Prostate gland (tissue), 2 donors: ENCODE data around the gene GABARAPL1. TPM values are rescaled to one million over a fixed set of nuclear protein-coding genes. Genes with fewer than 3 reads are reported as not detected.

Source experiments
- DNase-seq: peaks from one replicate; pipeline ENCODE4 v3.0.0-alpha.2; 2019; ENCODE audit warnings: low spot score
- H3K27ac ChIP-seq, 2 donors: fragments of 200-600 bp; sonication (generic); 2 replicates each; pipeline ENCODE4 v1.5.1; 2017 to 2019
- H3K27me3 ChIP-seq: fragments of 200-600 bp; sonication (generic); replicated peaks from 2 replicates; pipeline ENCODE4 v1.5.1; 2019; ENCODE audit not compliant: insufficient read depth
- H3K36me3 ChIP-seq, 2 donors: fragments of 200-600 bp; sonication (generic); 1 replicate in 1 of 2; 2 replicates in 1 of 2; pipeline versions ENCODE4 v1.5.1 to v1.8.1; 2017 to 2019
- H3K4me1 ChIP-seq: fragments of 200-600 bp; sonication (generic); replicated peaks from 2 replicates; pipeline ENCODE4 v1.5.1; 2019
- H3K4me3 ChIP-seq, 2 donors: fragments of 200-600 bp; sonication (generic); 2 replicates each; pipeline ENCODE4 v1.5.1; 2017 to 2019
- H3K9me3 ChIP-seq: fragments of 200-600 bp; sonication (generic); 2 replicates; pipeline ENCODE4 v1.5.1; 2017
- POLR2A ChIP-seq: fragments of 450-650 bp; IDR thresholded peaks from one replicate; pipeline ENCODE4 v1.6.1; 2016; ENCODE audit warnings: antibody characterized with exemption, mild to moderate bottlenecking
- POLR2AphosphoS5 ChIP-seq: sonication (generic); formaldehyde crosslinking; IDR thresholded peaks from one replicate; pipeline ENCODE4 v1.6.1; 2017; ENCODE audit warnings: antibody characterized with exemption
- WGBS: methylation state at CpG from one replicate; pipeline ENCODE4 v1.1.5; 2018; 5-methylcytosine and 5-hydroxymethylcytosine counted together
- intact Hi-C: fragments of 100-400 bp; cut with DNase I; formaldehyde crosslinking; loops from one replicate; pipeline ENCODE4 v1.14.2; 2022
- total RNA-seq, 2 donors: library from RNA; depleted of rRNA; stranded (reverse); fragments of >200 nt; gene quantifications; one replicate each; pipeline ENCODE4 v1.1.0, GENCODE V29; 2016
- TF ChIP-seq, protein P1 (sequence below), 4 experiments: fragments of 200-600 bp in 2 of 4; fragments of 450-650 bp in 2 of 4; sonication (generic) in 2 of 4; IDR thresholded peaks; 1 replicate in 3 of 4; 2 replicates in 1 of 4; pipeline ENCODE4 v1.5.1; 2016 to 2019; ENCODE audit warnings: antibody characterized with exemption in 4 of 4, mild to moderate bottlenecking in 2 of 4, moderate library complexity in 2 of 4

The GABARAPL1 gene
- total RNA-seq, 2 donors from 2014 or later: 78.2 to 95.9 TPM

DNA sequence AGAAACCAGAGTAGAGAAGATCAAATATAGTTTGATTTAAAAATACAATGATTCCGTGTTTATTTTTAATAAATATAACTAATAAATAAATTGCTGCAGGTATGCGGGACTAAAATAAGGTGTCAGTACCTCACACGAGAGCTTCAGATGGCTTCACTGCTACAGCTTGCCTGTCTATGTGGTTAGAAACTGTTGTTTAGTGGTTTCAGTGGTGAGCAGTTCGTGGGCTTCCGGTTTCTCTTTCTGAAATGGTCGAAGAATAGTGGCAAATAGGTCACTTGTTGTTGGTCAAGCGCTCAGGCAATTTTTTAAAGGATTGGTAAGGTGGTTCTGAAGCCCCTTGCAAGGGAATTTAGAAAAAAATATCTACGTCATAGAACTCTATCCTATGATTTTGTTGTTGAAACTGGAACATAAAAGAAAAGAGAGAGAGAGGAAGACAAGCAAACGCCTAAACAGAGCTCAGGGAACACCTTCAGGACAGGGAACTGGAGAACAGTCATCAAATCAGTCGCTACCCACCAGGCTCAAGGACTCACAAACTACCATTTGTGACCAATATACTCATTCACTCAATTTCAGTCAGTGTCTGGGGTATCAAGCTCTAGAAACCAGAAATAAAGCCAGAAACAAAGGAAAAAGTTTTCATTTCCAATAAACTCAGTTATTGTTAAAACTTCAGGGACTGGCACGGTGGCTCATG lies 31.3 kb downstream of the GABARAPL1 start:
- intact Hi-C loops: no loop called here
- no peak overlapping the region for H3K4me3 ChIP-seq
- H3K4me1 ChIP-seq: no peaks in the 10 kb centered on the region
- no peak for TF ChIP-seq POLR2A
- TF ChIP-seq, protein P1, sequence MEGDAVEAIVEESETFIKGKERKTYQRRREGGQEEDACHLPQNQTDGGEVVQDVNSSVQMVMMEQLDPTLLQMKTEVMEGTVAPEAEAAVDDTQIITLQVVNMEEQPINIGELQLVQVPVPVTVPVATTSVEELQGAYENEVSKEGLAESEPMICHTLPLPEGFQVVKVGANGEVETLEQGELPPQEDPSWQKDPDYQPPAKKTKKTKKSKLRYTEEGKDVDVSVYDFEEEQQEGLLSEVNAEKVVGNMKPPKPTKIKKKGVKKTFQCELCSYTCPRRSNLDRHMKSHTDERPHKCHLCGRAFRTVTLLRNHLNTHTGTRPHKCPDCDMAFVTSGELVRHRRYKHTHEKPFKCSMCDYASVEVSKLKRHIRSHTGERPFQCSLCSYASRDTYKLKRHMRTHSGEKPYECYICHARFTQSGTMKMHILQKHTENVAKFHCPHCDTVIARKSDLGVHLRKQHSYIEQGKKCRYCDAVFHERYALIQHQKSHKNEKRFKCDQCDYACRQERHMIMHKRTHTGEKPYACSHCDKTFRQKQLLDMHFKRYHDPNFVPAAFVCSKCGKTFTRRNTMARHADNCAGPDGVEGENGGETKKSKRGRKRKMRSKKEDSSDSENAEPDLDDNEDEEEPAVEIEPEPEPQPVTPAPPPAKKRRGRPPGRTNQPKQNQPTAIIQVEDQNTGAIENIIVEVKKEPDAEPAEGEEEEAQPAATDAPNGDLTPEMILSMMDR (IDR thresholded peaks at IDR 0.05): no peak
- TF ChIP-seq POLR2AphosphoS5: no peak
- no peak overlapping the region for H3K27ac ChIP-seq
- 79% methylated on average over 11 of the region's 11 CpGs for WGBS
- no peaks in the 10 kb centered on the region for H3K27me3 ChIP-seq
- no peaks in the 10 kb centered on the region for H3K9me3 ChIP-seq
- no peaks in the 10 kb centered on the region for H3K36me3 ChIP-seq
- no peak for DNase-seq

- no peaks in the 10 kb centered on the region for H3K9me3 ChIP-seq
- TF ChIP-seq, protein P1 (IDR thresholded peaks at IDR 0.05): no peak
- TF ChIP-seq POLR2AphosphoS5: no peak
- no peak for TF ChIP-seq POLR2A
- H3K4me1 ChIP-seq: no peaks in the 10 kb centered on the region
- no peaks in the 10 kb centered on the region for H3K27me3 ChIP-seq
- no peaks in the 10 kb centered on the region for H3K36me3 ChIP-seq
- no peak for DNase-seq
- H3K27ac ChIP-seq: no peak overlapping the region
- no peak overlapping the region for H3K4me3 ChIP-seq
- intact Hi-C loops: no loop called here
- 52% methylated on average over 5 of the region's 5 CpGs for WGBS
Observed at GRCh38 chr12:10247436-10248058, 34.9 kb downstream of the GABARAPL1 start.

DNA sequence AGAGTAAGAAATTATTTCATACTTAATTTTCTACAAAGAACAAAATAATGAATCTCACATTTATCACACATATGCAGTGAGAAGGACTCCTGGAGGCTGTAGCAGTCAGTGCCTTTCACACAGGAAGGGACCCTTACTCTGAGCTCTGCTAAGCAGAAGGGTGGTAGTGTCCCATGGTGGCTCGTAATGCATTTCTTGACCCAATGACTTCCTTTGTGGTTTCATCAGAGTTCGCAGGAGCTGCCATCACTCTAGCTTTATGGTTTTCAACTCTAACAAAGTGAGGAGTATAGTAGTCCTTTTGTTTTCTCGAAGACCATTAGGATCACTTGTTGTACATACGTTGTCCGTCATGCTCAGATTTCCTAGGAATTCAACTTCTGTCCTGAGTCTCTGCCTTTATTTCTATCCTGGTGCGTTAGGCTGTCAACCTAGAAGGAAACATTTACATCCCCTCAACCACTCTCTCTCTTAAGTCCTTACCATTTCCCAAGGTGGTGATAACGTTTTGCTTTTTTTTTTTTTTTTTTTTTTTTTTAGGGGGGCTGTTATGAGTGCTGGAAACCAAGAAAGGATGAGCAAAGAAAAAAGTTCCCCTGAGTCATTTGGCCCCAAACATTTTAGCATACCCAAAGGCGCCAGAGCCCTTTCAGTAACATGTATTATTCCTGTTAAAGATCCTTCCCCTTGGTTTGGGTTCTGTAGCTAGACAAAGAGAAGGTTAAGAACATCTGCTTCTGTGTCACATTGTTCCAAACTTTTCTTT lies 37.2 kb downstream of the GABARAPL1 start:
- WGBS: 64% methylated on average over 8 of the region's 8 CpGs
- no peaks in the 10 kb centered on the region for H3K36me3 ChIP-seq
- intact Hi-C loops: no loop called here
- H3K4me3 ChIP-seq: no peak overlapping the region
- no peak for DNase-seq
- H3K27me3 ChIP-seq: no peaks in the 10 kb centered on the region
- H3K4me1 ChIP-seq: no peaks in the 10 kb centered on the region
- TF ChIP-seq POLR2AphosphoS5 (no peak), POLR2A (no peak)
- TF ChIP-seq, protein P1 (IDR thresholded peaks at IDR 0.05): no peak
- H3K9me3 ChIP-seq: no peaks in the 10 kb centered on the region
- no peak overlapping the region for H3K27ac ChIP-seq

DNA sequence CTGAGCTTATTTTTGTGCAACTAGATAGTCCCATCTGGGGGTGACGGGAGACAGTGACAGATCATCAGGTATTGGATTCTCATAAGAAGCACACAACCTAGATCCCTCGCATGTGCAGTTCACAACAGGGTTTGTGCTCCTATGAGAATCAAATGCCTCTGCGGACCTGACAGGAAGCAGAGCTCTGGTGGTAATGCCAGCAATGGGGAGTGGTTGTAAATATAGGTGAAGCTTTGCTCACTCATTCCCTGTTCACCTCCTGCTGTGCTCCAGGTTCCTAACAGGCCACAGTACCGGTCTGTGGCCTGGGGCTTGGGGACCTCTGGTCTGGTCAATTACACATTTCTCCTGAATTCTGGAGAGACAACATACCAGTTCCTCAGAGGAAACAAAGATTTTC lies 39.0 kb downstream of the GABARAPL1 start:
- no peak for DNase-seq
- H3K4me3 ChIP-seq: no peak overlapping the region
- H3K36me3 ChIP-seq: no peaks in the 10 kb centered on the region
- H3K9me3 ChIP-seq: no peaks in the 10 kb centered on the region
- intact Hi-C loops: no loop called here
- 98% methylated on average over 4 of the region's 4 CpGs for WGBS
- no peak for TF ChIP-seq POLR2A
- TF ChIP-seq POLR2AphosphoS5: no peak
- TF ChIP-seq, protein P1 (IDR thresholded peaks at IDR 0.05): no peak
- no peak overlapping the region for H3K27ac ChIP-seq
- H3K4me1 ChIP-seq: no peaks in the 10 kb centered on the region
- H3K27me3 ChIP-seq: no peaks in the 10 kb centered on the region
